Osteoblast (primary cell): Measurements from ENCODE around the gene MEF2C. TPM values are rescaled to one million over a fixed set of nuclear protein-coding genes. Genes with fewer than 3 reads are reported as not detected.

Experiments
- DNase-seq: peaks from one replicate; pipeline ENCODE4 v3.0.0; 2011; ENCODE audit warnings: low spot score, mixed read lengths; ENCODE audit not compliant: insufficient read length; ENCODE audit errors: missing footprints
- H2AFZ ChIP-seq: 2 replicates; pipeline ENCODE4 v1.6.0; 2011; ENCODE audit warnings: mild to moderate bottlenecking, low read length
- H3K27ac ChIP-seq: 2 replicates; pipeline ENCODE4 v1.5.1; 2011; ENCODE audit warnings: mild to moderate bottlenecking, low read depth, low read length, moderate library complexity
- H3K27me3 ChIP-seq: 2 replicates; pipeline ENCODE4 v1.6.0; 2012; ENCODE audit warnings: mild to moderate bottlenecking, control low read depth, inconsistent platforms, low read length, moderate library complexity; ENCODE audit not compliant: insufficient read depth
- H3K36me3 ChIP-seq: 2 replicates; pipeline ENCODE4 v1.5.1; 2011; ENCODE audit warnings: mild to moderate bottlenecking, low read length, control low read depth, moderate library complexity; ENCODE audit not compliant: insufficient read depth
- H3K4me1 ChIP-seq: 2 replicates; pipeline ENCODE4 v1.5.1; 2011; ENCODE audit warnings: mild to moderate bottlenecking, low read length, control low read depth, moderate library complexity; ENCODE audit not compliant: insufficient read depth
- H3K4me2 ChIP-seq: 2 replicates; pipeline ENCODE4 v1.6.0; 2011; ENCODE audit warnings: mild to moderate bottlenecking, low read length; ENCODE audit not compliant: insufficient read depth
- H3K4me3 ChIP-seq: fragments of 200-600 bp; sonication (generic); 3 replicates; pipeline ENCODE4 v1.5.1; 2012; ENCODE audit warnings: mild to moderate bottlenecking, low read length, inconsistent platforms; ENCODE audit not compliant: insufficient read depth
- H3K79me2 ChIP-seq: 2 replicates; pipeline ENCODE4 v1.6.0; 2012; ENCODE audit warnings: mild to moderate bottlenecking, low read length, control low read depth, inconsistent platforms; ENCODE audit not compliant: insufficient read depth
- H3K9me3 ChIP-seq: 2 replicates; pipeline ENCODE4 v1.5.1; 2011; ENCODE audit warnings: low read depth, low read length, control low read depth
- H4K20me1 ChIP-seq: 2 replicates; pipeline ENCODE4 v1.6.0; 2012; ENCODE audit warnings: mild to moderate bottlenecking, low read length, control low read depth; ENCODE audit not compliant: insufficient read depth
- CTCF ChIP-seq: IDR thresholded peaks from 2 replicates; pipeline ENCODE4 v1.5.1; 2011; ENCODE audit warnings: mild to moderate bottlenecking, low read depth, low read length, moderate library complexity; ENCODE audit errors: extremely low read depth
- total RNA-seq: library from RNA; depleted of rRNA; stranded (reverse); fragments of >200 nt; gene quantifications from 2 replicates; pipeline ENCODE4 v1.2.3, GENCODE V29; 2012

The MEF2C gene
- total RNA-seq, 1 donor: 13.4 TPM

GRCh38 chr5:88691945-88692868 lies 190.8 kb downstream of the MEF2C start:
- Histone ChIP-seq H4K20me1 (no peaks in the 10 kb centered on the region), H3K79me2 (no peaks in the 10 kb centered on the region), H3K9me3 (no peaks in the 10 kb centered on the region), H3K27me3 (peaks cover 93% of the 10 kb centered on the region), H3K27ac (no peak overlapping the region), H3K4me3 (peak overlapping the region; percentile 51), H3K4me1 (peaks cover 9% of the 10 kb centered on the region), H2AFZ (peak overlapping the region; percentile 51), H3K36me3 (no peaks in the 10 kb centered on the region), H3K4me2 (peak overlapping the region; percentile 84)
- DNase-seq: peak; percentile 42
- TF ChIP-seq CTCF: no peak

GRCh38 chr5:88691230-88691582 lies 191.8 kb downstream of the MEF2C start:
- peaks cover 98% of the 10 kb centered on the region for H3K27me3 ChIP-seq
- H3K9me3 ChIP-seq: no peaks in the 10 kb centered on the region
- no peak for TF ChIP-seq CTCF
- no peak overlapping the region for H3K27ac ChIP-seq
- peak overlapping the region; percentile 62 for H3K4me3 ChIP-seq
- peak overlapping the region; percentile 78 for H2AFZ ChIP-seq
- peak; percentile 30 for DNase-seq
- peak overlapping the region; percentile 84 for H3K4me2 ChIP-seq
- H3K79me2 ChIP-seq: no peaks in the 10 kb centered on the region
- no peaks in the 10 kb centered on the region for H3K36me3 ChIP-seq
- no peaks in the 10 kb centered on the region for H4K20me1 ChIP-seq
- peaks cover 9% of the 10 kb centered on the region for H3K4me1 ChIP-seq

- no peaks in the 10 kb centered on the region for H3K79me2 ChIP-seq
- peak overlapping the region; percentile 84 for H3K4me2 ChIP-seq
- DNase-seq: peak; percentile 96
- H3K4me3 ChIP-seq: peak overlapping the region; percentile 62
- H3K27ac ChIP-seq: no peak overlapping the region
- H3K36me3 ChIP-seq: no peaks in the 10 kb centered on the region
- no peaks in the 10 kb centered on the region for H4K20me1 ChIP-seq
- H2AFZ ChIP-seq: peak overlapping the region; percentile 78
- H3K27me3 ChIP-seq: peaks cover 98% of the 10 kb centered on the region
- H3K4me1 ChIP-seq: peaks cover 9% of the 10 kb centered on the region
- H3K9me3 ChIP-seq: no peaks in the 10 kb centered on the region
- TF ChIP-seq CTCF: peak; percentile 96
Observed at GRCh38 chr5:88690409-88691229, 192.4 kb downstream of the MEF2C start.
